HuH-7 (cell line): Measurements from ENCODE around the gene RBSN.
"Not testable (repeated sequence)": the region's sequence is repeated elsewhere in the genome, so short reads cannot be mapped to it uniquely, and the experiment has no call there.

Experiments used
- DNase-seq: peaks from one replicate; pipeline ENCODE4 v3.0.0; 2011; ENCODE audit warnings: low spot score

Gene RBSN

GRCh38 chr3:15098503-15099363, at the start of gene RBSN:
Gene RBSN, minus strand, starts transcription at chr3:15099148. Its CDS starts 3,028 bp downstream, at chr3:15096120.
- peak; percentile 96 for DNase-seq

GRCh38 chr3:15148614-15149013, 49.7 kb upstream of the RBSN start:
- peak; percentile 72 for DNase-seq

- not testable (repeated sequence) for DNase-seq
These were observed 37.9 kb upstream of the RBSN start for GRCh38 chr3:15136885-15137284.

GRCh38 chr3:15134968-15135367, 36.0 kb upstream of the RBSN start:
- not testable (repeated sequence) for DNase-seq

GRCh38 chr3:15128403-15128802, 29.5 kb upstream of the RBSN start:
- not testable (repeated sequence) for DNase-seq

GRCh38 chr3:15126975-15127374, 28.0 kb upstream of the RBSN start:
- not testable (repeated sequence) for DNase-seq

GRCh38 chr3:15122398-15122797, 23.4 kb upstream of the RBSN start:
- DNase-seq = no peak

GRCh38 chr3:15121936-15122335, 23.0 kb upstream of the RBSN start:
- DNase-seq = no peak

- no peak for DNase-seq
These were observed 22.0 kb upstream of the RBSN start for GRCh38 chr3:15120986-15121385.

- DNase-seq = no peak
These were observed 18.1 kb upstream of the RBSN start for GRCh38 chr3:15117011-15117410.

- no peak for DNase-seq
These were observed 17.2 kb upstream of the RBSN start for GRCh38 chr3:15116032-15116669.

- no peak for DNase-seq
These were observed 15.8 kb upstream of the RBSN start for GRCh38 chr3:15114466-15115358.

- DNase-seq = no peak
These were observed 14.9 kb upstream of the RBSN start for GRCh38 chr3:15113884-15114283.

GRCh38 chr3:15113471-15113870, 14.5 kb upstream of the RBSN start:
- no peak for DNase-seq

- DNase-seq = no peak
These were observed 13.1 kb upstream of the RBSN start for GRCh38 chr3:15112011-15112410.

GRCh38 chr3:15110206-15110605, 11.3 kb upstream of the RBSN start:
- DNase-seq = no peak

GRCh38 chr3:15108869-15109268, 9.9 kb upstream of the RBSN start:
- DNase-seq = no peak

GRCh38 chr3:15108082-15108545, 9.2 kb upstream of the RBSN start:
- peak; percentile 94 for DNase-seq

- DNase-seq = peak; percentile 60
These were observed 8.4 kb upstream of the RBSN start for GRCh38 chr3:15107075-15107947.

- no peak for DNase-seq
These were observed 3.9 kb upstream of the RBSN start for GRCh38 chr3:15102836-15103235.

GRCh38 chr3:15102256-15102655, 3.3 kb upstream of the RBSN start:
- DNase-seq = no peak
